Hepatocyte (in vitro differentiated cells): ENCODE data around the gene GALNT14. TPM values are rescaled to one million over a fixed set of nuclear protein-coding genes. Genes with fewer than 3 reads are reported as not detected.
"Not testable (repeated sequence)": the region's sequence is repeated elsewhere in the genome, so short reads cannot be mapped to it uniquely, and the experiment has no call there.

Experiments
- DNase-seq: peaks from one replicate; pipeline ENCODE4 v3.0.0-alpha.2; 2016; ENCODE audit warnings: low spot score
- H2AFZ ChIP-seq: fragments of 200-600 bp; sonication (generic); 2 replicates; pipeline ENCODE4 v1.6.0; 2016; ENCODE audit warnings: antibody characterized with exemption, mild to moderate bottlenecking
- H3K27ac ChIP-seq: fragments of 200-600 bp; sonication (generic); 2 replicates; pipeline ENCODE4 v1.5.1; 2016; ENCODE audit warnings: mild to moderate bottlenecking
- H3K27me3 ChIP-seq: fragments of 200-600 bp; sonication (generic); 2 replicates; pipeline ENCODE4 v1.6.1; 2016
- H3K36me3 ChIP-seq: fragments of 200-600 bp; sonication (generic); replicated peaks from 2 replicates; pipeline ENCODE4 v1.5.1; 2016; ENCODE audit warnings: low read depth; ENCODE audit not compliant: insufficient read depth
- H3K4me1 ChIP-seq: fragments of 200-600 bp; sonication (generic); 2 replicates; pipeline ENCODE4 v1.5.1; 2016; ENCODE audit warnings: mild to moderate bottlenecking, moderate library complexity; ENCODE audit not compliant: insufficient read depth
- H3K4me2 ChIP-seq: fragments of 200-600 bp; sonication (generic); 2 replicates; pipeline ENCODE4 v1.6.0; 2016
- H3K4me3 ChIP-seq: fragments of 200-600 bp; sonication (generic); 2 replicates; pipeline ENCODE4 v1.5.1; 2016; ENCODE audit warnings: mild to moderate bottlenecking
- H3K79me2 ChIP-seq: fragments of 200-600 bp; sonication (generic); 2 replicates; pipeline ENCODE4 v1.6.0; 2017; ENCODE audit warnings: mild to moderate bottlenecking
- H3K9me2 ChIP-seq: fragments of 200-600 bp; sonication (generic); replicated peaks from 2 replicates; pipeline ENCODE4 v1.6.0; 2017; ENCODE audit warnings: mild to moderate bottlenecking; ENCODE audit not compliant: insufficient read depth
- H3K9me3 ChIP-seq: fragments of 200-600 bp; sonication (generic); 2 replicates; pipeline ENCODE4 v1.5.1; 2016; ENCODE audit warnings: low read depth, mild to moderate bottlenecking
- H4K20me1 ChIP-seq: fragments of 200-600 bp; sonication (generic); 2 replicates; pipeline ENCODE4 v1.6.0; 2016; ENCODE audit warnings: mild to moderate bottlenecking; ENCODE audit not compliant: insufficient read depth, poor library complexity, severe bottlenecking
- EZH2 ChIP-seq: fragments of 200-600 bp; sonication (generic); IDR thresholded peaks from 2 replicates; pipeline ENCODE4 v1.6.1; 2016; ENCODE audit warnings: antibody characterized with exemption, mild to moderate bottlenecking, borderline replicate concordance
- EZH2phosphoT487 ChIP-seq: fragments of 200-600 bp; sonication (generic); IDR thresholded peaks from one replicate; pipeline ENCODE4 v1.6.1; 2018; ENCODE audit warnings: antibody characterized with exemption, mild to moderate bottlenecking, low read depth, moderate library complexity; ENCODE audit not compliant: unreplicated experiment, severe bottlenecking
- WGBS: methylation state at CpG from one replicate; pipeline ENCODE4 v1.1.6; 2016; ENCODE audit warnings: low lambda C conversion rate; ENCODE audit errors: missing lambda C conversion rate; 5-methylcytosine and 5-hydroxymethylcytosine counted together
- polyA plus RNA-seq: library from polyadenylated mRNA; unstranded; fragments of >200 nt; fragmentation: Nextera tagmentation; extraction: Ambion mirVana; gene quantifications from 2 replicates; pipeline ENCODE4 v1.2.1, GENCODE V29; 2016
- total RNA-seq: library from RNA; depleted of rRNA; stranded (reverse); fragments of >200 nt; gene quantifications from 2 replicates; pipeline ENCODE4 v1.2.3, GENCODE V29; 2014
- TF ChIP-seq, protein P1 (sequence below): fragments of 200-600 bp; sonication (generic); IDR thresholded peaks from 2 replicates; pipeline ENCODE4 v1.5.1; 2016; ENCODE audit warnings: antibody characterized with exemption, mild to moderate bottlenecking; ENCODE audit not compliant: poor library complexity

The GALNT14 gene
- total RNA-seq (1.4 and 2.2 TPM in 2 replicates), polyA plus RNA-seq (2.9 and 10.4 TPM in 2 replicates)

DNA sequence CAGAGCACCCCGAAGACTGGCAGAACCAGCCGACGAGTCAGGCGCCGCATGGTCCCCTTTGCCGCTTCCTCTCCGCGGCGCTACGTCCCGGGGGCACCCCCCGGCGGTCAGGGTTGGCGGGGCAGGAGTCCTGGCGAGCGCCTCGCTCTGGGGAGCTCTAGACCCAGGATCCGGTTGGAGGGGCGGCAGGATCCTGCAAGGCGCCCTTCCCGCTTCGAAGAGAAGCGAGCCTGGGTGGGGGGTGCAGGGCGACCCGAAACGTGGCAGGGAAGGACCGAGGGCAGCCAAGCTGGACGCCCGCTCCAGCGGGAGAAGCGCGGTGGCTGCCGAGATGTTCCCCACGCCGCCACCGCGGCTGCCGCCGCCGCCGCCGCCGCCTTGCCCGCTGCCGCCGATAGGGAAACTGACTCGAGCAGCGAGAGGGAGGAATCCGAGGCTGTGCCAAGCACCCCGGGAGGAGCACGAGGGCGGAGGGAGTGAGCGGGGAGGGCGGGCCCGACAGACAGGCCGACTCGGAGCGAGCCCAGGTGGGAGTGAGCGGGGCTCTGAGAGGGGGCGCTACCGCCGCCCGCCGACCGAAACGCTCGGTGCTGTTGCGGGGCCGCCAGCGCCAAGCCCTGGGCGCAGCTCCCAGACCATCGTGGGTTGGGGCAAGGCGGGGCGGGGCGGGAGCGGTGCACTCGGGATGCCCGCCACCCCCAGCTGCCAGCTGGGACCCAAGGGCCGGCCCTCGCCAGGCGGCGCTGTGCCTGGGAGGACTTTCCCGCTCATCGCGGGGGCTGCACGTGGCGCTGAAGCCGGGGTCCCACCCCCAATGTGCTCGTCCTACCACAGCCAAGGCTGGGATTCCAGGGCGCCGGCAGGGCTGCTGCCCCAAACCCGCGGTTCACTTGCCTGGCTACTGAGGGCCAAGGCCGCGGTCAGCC, at the start of gene GALNT14:
TSS of gene GALNT14 (minus strand) at position 404 of the 926 bp plus-strand sequence. CDS start at position 50, 354 bp downstream.
- Histone ChIP-seq H3K79me2 (no peaks in the 10 kb centered on the region), H3K4me3 (peak within 1 kb of the TSS; percentile 49), H2AFZ (peak within 1 kb of the TSS; percentile 91), H3K4me2 (peak within 1 kb of the TSS; percentile 99), H3K9me2 (no peaks in the 10 kb centered on the region), H3K27me3 (peaks cover 86% of the 10 kb centered on the region), H3K36me3 (no peaks in the 10 kb centered on the region), H4K20me1 (no peaks in the 10 kb centered on the region), H3K4me1 (peaks cover 4% of the 10 kb centered on the region), H3K27ac (no peak within 1 kb of the TSS), H3K9me3 (no peaks in the 10 kb centered on the region)
- peak; percentile 81 for DNase-seq
- no peak for TF ChIP-seq EZH2phosphoT487
- TF ChIP-seq, protein P1, sequence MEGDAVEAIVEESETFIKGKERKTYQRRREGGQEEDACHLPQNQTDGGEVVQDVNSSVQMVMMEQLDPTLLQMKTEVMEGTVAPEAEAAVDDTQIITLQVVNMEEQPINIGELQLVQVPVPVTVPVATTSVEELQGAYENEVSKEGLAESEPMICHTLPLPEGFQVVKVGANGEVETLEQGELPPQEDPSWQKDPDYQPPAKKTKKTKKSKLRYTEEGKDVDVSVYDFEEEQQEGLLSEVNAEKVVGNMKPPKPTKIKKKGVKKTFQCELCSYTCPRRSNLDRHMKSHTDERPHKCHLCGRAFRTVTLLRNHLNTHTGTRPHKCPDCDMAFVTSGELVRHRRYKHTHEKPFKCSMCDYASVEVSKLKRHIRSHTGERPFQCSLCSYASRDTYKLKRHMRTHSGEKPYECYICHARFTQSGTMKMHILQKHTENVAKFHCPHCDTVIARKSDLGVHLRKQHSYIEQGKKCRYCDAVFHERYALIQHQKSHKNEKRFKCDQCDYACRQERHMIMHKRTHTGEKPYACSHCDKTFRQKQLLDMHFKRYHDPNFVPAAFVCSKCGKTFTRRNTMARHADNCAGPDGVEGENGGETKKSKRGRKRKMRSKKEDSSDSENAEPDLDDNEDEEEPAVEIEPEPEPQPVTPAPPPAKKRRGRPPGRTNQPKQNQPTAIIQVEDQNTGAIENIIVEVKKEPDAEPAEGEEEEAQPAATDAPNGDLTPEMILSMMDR, result peak; percentile 65
- 2% methylated on average over 64 of the region's 95 CpGs for WGBS

GRCh38 chr2:31187166-31187565, 48.9 kb upstream of the GALNT14 start:
- Histone ChIP-seq H3K79me2 (no peaks in the 10 kb centered on the region), H3K27me3 (peaks cover 10% of the 10 kb centered on the region), H3K36me3 (no peaks in the 10 kb centered on the region), H4K20me1 (no peaks in the 10 kb centered on the region), H3K4me3 (no peak overlapping the region), H3K9me2 (no peaks in the 10 kb centered on the region), H3K4me2 (no peak overlapping the region), H3K27ac (no peak overlapping the region), H3K9me3 (no peaks in the 10 kb centered on the region), H3K4me1 (no peaks in the 10 kb centered on the region), H2AFZ (no peak overlapping the region)
- no peak for TF ChIP-seq EZH2phosphoT487
- TF ChIP-seq EZH2, result no peak
- TF ChIP-seq, protein P1, result no peak
- no peak for DNase-seq
- WGBS, result 96% methylated on average over 4 of the region's 4 CpGs

DNA sequence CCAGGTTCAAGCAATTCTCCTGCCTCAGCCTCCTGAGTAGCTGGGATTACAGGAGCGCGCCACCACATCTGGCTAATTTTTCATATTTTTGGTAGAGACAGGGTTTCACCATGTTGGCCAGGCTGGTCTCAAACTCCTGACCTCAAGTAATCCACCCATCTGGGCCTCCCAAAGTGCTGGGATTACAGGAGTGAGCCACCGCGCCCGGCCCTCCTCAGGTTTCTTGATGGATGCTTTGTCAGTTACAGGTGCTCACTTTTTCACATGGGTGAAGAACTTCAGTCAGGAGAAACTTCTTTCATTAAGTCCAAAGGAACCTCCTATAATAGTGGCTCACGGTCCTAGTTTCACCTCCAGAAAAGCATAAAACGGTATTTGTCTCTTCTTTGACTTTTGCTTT, 45.7 kb upstream of the GALNT14 start:
- WGBS, result 83% methylated on average over 7 of the region's 7 CpGs

DNA sequence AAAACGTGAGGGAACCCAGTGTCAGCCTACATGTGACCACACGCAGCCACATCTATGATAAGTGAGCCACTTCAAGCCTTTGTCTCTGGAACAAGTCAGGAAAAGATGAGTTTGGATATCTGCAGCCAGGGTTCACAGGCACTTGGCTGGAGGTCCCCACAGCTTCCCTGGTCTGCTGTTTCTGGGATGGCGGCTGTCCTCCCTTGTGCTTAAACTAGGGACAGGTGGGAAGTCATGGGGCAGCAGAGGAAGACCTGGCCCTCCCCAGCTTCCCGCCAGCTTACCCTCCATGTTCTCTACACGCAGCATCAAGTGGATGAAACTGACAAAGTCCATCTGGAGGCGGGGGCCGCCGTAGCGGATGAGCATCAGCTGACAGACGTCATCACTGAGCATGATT, 38.5 kb upstream of the GALNT14 start:
- DNase-seq, result no peak
- Histone ChIP-seq H3K27me3 (no peaks in the 10 kb centered on the region), H2AFZ (no peak overlapping the region), H3K79me2 (no peaks in the 10 kb centered on the region), H3K9me3 (no peaks in the 10 kb centered on the region), H3K27ac (no peak overlapping the region), H3K9me2 (no peaks in the 10 kb centered on the region), H3K4me3 (no peak overlapping the region), H3K4me2 (no peak overlapping the region), H3K36me3 (no peaks in the 10 kb centered on the region), H3K4me1 (no peaks in the 10 kb centered on the region), H4K20me1 (no peaks in the 10 kb centered on the region)
- TF ChIP-seq EZH2 (no peak), EZH2phosphoT487 (no peak)
- TF ChIP-seq, protein P1, result no peak
- 90% methylated on average over 10 of the region's 10 CpGs for WGBS

More for the DNA sequence above, 45.7 kb upstream of the GALNT14 start:
- H3K9me3 ChIP-seq, H3K79me2 ChIP-seq, H4K20me1 ChIP-seq, DNase-seq, H3K36me3 ChIP-seq, H3K4me1 ChIP-seq, H2AFZ ChIP-seq, H3K27ac ChIP-seq, H3K4me2 ChIP-seq, H3K9me2 ChIP-seq, H3K4me3 ChIP-seq: not testable (repeated sequence)
- peaks cover 10% of the 10 kb centered on the region for H3K27me3 ChIP-seq
